HepG2 (cell line): ENCODE measurements around the gene RTL5. TPM values are rescaled to one million over a fixed set of nuclear protein-coding genes. Genes with fewer than 3 reads are reported as not detected.

ENCODE experiments used
- ATAC-seq: fragments of 200-7000 bp; cut with Tn5 transposase; 3 replicates; pipeline ENCODE4 v1.9.1; 2020; ENCODE audit warnings: mild to moderate bottlenecking, moderate library complexity
- BruUV-seq: library from RNA; stranded (reverse); fragments of 400-500 nt; replicated peaks from 2 replicates; lab custom pipeline; 2021; lab: Mats Ljungman, UMichigan
- CTCF ChIA-PET: fragments of 300-600 bp; formaldehyde crosslinking; extraction: SDS; loops from one replicate; lab custom pipeline; 2021; ENCODE audit warnings: low total read pairs, inconsistent platforms, low intra/inter-chr PET ratio; lab: Yijun Ruan, JAX
- POLR2A ChIA-PET: fragments of 350-600 bp; sonication (Branson Sonifier 250); formaldehyde crosslinking; loops from one replicate; lab custom pipeline; 2020; ENCODE audit warnings: antibody characterized with exemption, inconsistent platforms; lab: Yijun Ruan, JAX
- DNase-seq: peaks from one replicate; pipeline ENCODE4 v3.0.0-alpha.2; 2015; ENCODE audit warnings: low spot score
- FAIRE-seq: peaks from 3 replicates; lab custom pipeline; 2011; peaks lifted over from hg19 to GRCh38; lab: Jason Lieb, UNC
- H2AFZ ChIP-seq: one replicate; pipeline ENCODE4 v1.6.1; 2011; ENCODE audit warnings: low read length, inconsistent platforms
- H3K27ac ChIP-seq: fragments of 300-600 bp; 3 replicates; pipeline ENCODE4 v1.8.0; 2011; ENCODE audit warnings: mixed run types, mild to moderate bottlenecking, mixed read lengths, low read length, inconsistent platforms; ENCODE audit not compliant: insufficient read depth; ENCODE audit errors: extremely low read length
- H3K27me3 ChIP-seq, 2 experiments: fragments of 200-600 bp in 1 of 2; 2 replicates in 1 of 2; 3 replicates in 1 of 2; pipeline versions ENCODE4 v1.6.0 to v1.8.0; 2011; ENCODE audit warnings: low read length in 2 of 2, mild to moderate bottlenecking in 2 of 2, moderate library complexity in 2 of 2, inconsistent platforms in 1 of 2; ENCODE audit not compliant: insufficient read depth in 2 of 2, control insufficient read depth in 1 of 2
- H3K36me3 ChIP-seq, 2 experiments: fragments of 200-600 bp in 1 of 2; replicated peaks in 1 of 2; 2 replicates in 1 of 2; 3 replicates in 1 of 2; pipeline versions ENCODE4 v1.5.1 to v1.8.0; 2011; ENCODE audit warnings: low read length in 2 of 2, inconsistent platforms in 1 of 2; ENCODE audit not compliant: insufficient read depth in 2 of 2, control insufficient read depth in 1 of 2
- H3K4me1 ChIP-seq: 2 replicates; pipeline ENCODE4 v1.5.1; 2012; ENCODE audit warnings: low read length, inconsistent platforms; ENCODE audit not compliant: insufficient read depth
- H3K4me2 ChIP-seq: 2 replicates; pipeline ENCODE4 v1.6.0; 2011; ENCODE audit warnings: low read depth, low read length, inconsistent platforms
- H3K4me3 ChIP-seq, 3 experiments: fragments of 200-600 bp in 1 of 3; sonication (generic), shearing (Covaris generic) in 1 of 3; replicated peaks in 1 of 3; 2 replicates each; pipeline ENCODE4 v1.5.1; 2011 to 2016; ENCODE audit warnings: low read length in 3 of 3, inconsistent platforms in 2 of 3, low read depth in 2 of 3, mild to moderate bottlenecking in 2 of 3, control low read depth in 1 of 3, mixed read lengths in 1 of 3; ENCODE audit not compliant: insufficient read depth in 1 of 3
- H3K79me2 ChIP-seq: one replicate; pipeline ENCODE4 v1.6.1; 2011; ENCODE audit warnings: low read length, inconsistent platforms; ENCODE audit not compliant: insufficient read depth
- H3K9ac ChIP-seq: 2 replicates; pipeline ENCODE4 v1.6.0; 2011; ENCODE audit warnings: mild to moderate bottlenecking, low read depth, low read length, inconsistent platforms; ENCODE audit not compliant: insufficient read depth
- H3K9me3 ChIP-seq: 2 replicates; pipeline ENCODE4 v1.5.1; 2012; ENCODE audit warnings: mild to moderate bottlenecking, low read length
- H4K20me1 ChIP-seq: 2 replicates; pipeline ENCODE4 v1.6.0; 2011; ENCODE audit warnings: inconsistent platforms, mild to moderate bottlenecking, low read length, moderate library complexity; ENCODE audit not compliant: insufficient read depth
- ZNF3 ChIP-seq: IDR thresholded peaks from 2 replicates; pipeline ENCODE4 v1.7.0; 2017; ENCODE audit warnings: inconsistent platforms
- WGBS: methylation state at CpG from one replicate; pipeline ENCODE4 v1.1.6; 2017; ENCODE audit warnings: low lambda C conversion rate; 5-methylcytosine and 5-hydroxymethylcytosine counted together
- in situ Hi-C: cut with HindIII; loops from 2 replicates; pipeline ENCODE4 v1.10.0; 2017; ENCODE audit warnings: low pct_unique_long_range_greater_than_20kb; ENCODE audit not compliant: extremely low pct_ligation_motif_present
- intact Hi-C: fragments of 100-400 bp; cut with micrococcal nuclease; formaldehyde crosslinking; loops from one replicate; pipeline ENCODE4 v1.10.0; 2022; ENCODE audit not compliant: unreplicated experiment
- polyA plus RNA-seq, 8 experiments: library from polyadenylated mRNA; depleted of rRNA in 3 of 8; stranded (reverse) in 7 of 8; unstranded in 1 of 8; fragments of >200 nt; fragmentation: Illumina TruSeq in 4 of 8; extraction: Trizol in 4 of 8; gene quantifications; 2 replicates each; pipeline versions ENCODE4 v1.2.1 to v1.2.3, GENCODE V29; 2011 to 2016; ENCODE audit warnings: low read depth in 4 of 8, missing spikeins in 1 of 8, mixed read lengths in 1 of 8; ENCODE audit not compliant: insufficient read depth in 1 of 8
- total RNA-seq, 5 experiments: library from RNA; depleted of rRNA; stranded (reverse); fragments of >200 nt; fragmentation: Illumina TruSeq; extraction: Trizol; gene quantifications; 2 replicates each; pipeline ENCODE4 v1.2.3, GENCODE V29; 2016; ENCODE audit warnings: low read depth in 1 of 5
- TF ChIP-seq, protein P1 (sequence below): sonication (generic); formaldehyde crosslinking; IDR thresholded peaks from 2 replicates; pipeline ENCODE4 v1.5.1; 2020; ENCODE audit warnings: missing genetic modification reagents, mild to moderate bottlenecking, borderline replicate concordance
- TF ChIP-seq, protein P2 (sequence below): sonication (generic); formaldehyde crosslinking; IDR thresholded peaks from 2 replicates; pipeline ENCODE4 v1.4.0; 2020; ENCODE audit warnings: missing genetic modification reagents

Gene RTL5
- total and polyA plus RNA-seq, 2 of the 13 experiments (the other 11 are each of a cell fraction or from before 2014, with no cell fraction given) = not detected

DNA sequence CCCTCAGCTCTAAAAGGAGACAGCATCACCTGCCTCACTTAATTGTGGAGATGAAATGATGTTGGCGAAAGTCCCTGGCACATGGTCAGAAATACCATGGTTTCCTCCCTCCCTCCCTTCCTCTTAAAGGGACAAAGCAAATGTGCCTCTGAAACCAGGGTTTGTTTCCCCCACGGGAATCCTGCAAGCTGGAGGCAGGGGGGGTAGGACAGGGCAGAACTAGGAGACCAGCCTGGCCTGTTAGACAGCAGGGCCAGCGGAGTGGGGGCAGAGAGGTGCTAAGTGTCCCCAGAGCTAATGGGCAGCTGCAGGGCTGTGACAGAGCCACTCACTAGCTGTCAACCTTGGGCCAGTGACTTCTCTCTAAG is 5.7 kb downstream of the RTL5 start:
- no peaks in the 10 kb centered on the region for H3K9me3 ChIP-seq
- intact Hi-C loops = loop anchor here (1.0 to 5.0 kb wide), 2 partner anchors 109 to 127 kb away; no protein-coding TSS in a partner anchor
- no CpG with 5 or more reads among the region's 3 CpGs for whole genome bisulfite sequencing
- DNase-seq = no peak
- FAIRE-seq = no peak
- TF ChIP-seq, protein P1, sequence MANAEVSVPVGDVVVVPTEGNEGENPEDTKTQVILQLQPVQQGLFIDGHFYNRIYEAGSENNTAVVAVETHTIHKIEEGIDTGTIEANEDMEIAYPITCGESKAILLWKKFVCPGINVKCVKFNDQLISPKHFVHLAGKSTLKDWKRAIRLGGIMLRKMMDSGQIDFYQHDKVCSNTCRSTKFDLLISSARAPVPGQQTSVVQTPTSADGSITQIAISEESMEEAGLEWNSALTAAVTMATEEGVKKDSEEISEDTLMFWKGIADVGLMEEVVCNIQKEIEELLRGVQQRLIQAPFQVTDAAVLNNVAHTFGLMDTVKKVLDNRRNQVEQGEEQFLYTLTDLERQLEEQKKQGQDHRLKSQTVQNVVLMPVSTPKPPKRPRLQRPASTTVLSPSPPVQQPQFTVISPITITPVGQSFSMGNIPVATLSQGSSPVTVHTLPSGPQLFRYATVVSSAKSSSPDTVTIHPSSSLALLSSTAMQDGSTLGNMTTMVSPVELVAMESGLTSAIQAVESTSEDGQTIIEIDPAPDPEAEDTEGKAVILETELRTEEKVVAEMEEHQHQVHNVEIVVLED (CRISPR knock-in tag) = no peak
- TF ChIP-seq ZNF3 = no peak
- TF ChIP-seq, protein P2, sequence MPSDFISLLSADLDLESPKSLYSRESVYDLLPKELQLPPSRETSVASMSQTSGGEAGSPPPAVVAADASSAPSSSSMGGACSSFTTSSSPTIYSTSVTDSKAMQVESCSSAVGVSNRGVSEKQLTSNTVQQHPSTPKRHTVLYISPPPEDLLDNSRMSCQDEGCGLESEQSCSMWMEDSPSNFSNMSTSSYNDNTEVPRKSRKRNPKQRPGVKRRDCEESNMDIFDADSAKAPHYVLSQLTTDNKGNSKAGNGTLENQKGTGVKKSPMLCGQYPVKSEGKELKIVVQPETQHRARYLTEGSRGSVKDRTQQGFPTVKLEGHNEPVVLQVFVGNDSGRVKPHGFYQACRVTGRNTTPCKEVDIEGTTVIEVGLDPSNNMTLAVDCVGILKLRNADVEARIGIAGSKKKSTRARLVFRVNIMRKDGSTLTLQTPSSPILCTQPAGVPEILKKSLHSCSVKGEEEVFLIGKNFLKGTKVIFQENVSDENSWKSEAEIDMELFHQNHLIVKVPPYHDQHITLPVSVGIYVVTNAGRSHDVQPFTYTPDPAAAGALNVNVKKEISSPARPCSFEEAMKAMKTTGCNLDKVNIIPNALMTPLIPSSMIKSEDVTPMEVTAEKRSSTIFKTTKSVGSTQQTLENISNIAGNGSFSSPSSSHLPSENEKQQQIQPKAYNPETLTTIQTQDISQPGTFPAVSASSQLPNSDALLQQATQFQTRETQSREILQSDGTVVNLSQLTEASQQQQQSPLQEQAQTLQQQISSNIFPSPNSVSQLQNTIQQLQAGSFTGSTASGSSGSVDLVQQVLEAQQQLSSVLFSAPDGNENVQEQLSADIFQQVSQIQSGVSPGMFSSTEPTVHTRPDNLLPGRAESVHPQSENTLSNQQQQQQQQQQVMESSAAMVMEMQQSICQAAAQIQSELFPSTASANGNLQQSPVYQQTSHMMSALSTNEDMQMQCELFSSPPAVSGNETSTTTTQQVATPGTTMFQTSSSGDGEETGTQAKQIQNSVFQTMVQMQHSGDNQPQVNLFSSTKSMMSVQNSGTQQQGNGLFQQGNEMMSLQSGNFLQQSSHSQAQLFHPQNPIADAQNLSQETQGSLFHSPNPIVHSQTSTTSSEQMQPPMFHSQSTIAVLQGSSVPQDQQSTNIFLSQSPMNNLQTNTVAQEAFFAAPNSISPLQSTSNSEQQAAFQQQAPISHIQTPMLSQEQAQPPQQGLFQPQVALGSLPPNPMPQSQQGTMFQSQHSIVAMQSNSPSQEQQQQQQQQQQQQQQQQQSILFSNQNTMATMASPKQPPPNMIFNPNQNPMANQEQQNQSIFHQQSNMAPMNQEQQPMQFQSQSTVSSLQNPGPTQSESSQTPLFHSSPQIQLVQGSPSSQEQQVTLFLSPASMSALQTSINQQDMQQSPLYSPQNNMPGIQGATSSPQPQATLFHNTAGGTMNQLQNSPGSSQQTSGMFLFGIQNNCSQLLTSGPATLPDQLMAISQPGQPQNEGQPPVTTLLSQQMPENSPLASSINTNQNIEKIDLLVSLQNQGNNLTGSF (CRISPR knock-in tag) = no peak
- H2AFZ ChIP-seq = no peak overlapping the region
- ChIA-PET CTCF (interaction anchor here (1.1 to 1.2 kb wide), 2 partner anchors 108 to 127 kb away, joined by 3 to 6 read pairs; no protein-coding TSS in a partner anchor), POLR2A (interaction anchor here (1.3 kb wide), 1 partner anchor 56 kb away, joined by 3 read pairs; the partner anchor contains the start of gene PIN4)
- H3K9ac ChIP-seq = no peak overlapping the region
- no peaks in the 10 kb centered on the region for H3K79me2 ChIP-seq
- no peaks in the 10 kb centered on the region for H3K36me3 ChIP-seq
- no peaks in the 10 kb centered on the region for H3K4me1 ChIP-seq
- BruUV-seq = no TSS peak
- no peak overlapping the region for H3K27ac ChIP-seq
- no peaks in the 10 kb centered on the region for H3K27me3 ChIP-seq
- no peak for ATAC-seq
- H3K4me3 ChIP-seq = no peak overlapping the region
- H4K20me1 ChIP-seq = no peaks in the 10 kb centered on the region
- in situ Hi-C loops = loop anchor here (10.0 kb wide), 1 partner anchor 131 kb away; no protein-coding TSS in a partner anchor
- H3K4me2 ChIP-seq = no peak overlapping the region
